Measurements from ENCODE around the gene IRF2.

DNA sequence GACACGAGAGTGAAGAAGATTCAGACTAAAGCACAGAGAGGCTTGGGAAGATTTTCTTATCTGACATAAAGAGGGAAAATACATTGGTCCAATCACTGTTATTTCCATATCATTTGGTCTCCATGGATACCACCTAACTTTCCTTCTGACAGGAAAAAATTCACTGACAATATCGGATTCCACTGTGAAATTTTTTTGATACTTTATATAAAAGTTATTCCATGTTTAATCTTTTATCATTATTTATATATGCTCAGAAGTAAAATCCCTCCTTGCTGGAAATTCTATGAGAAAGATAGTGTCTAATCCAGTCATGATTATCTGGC is 3.6 kb downstream of the IRF2 start:
- TF ChIP-seq, protein P1, sequence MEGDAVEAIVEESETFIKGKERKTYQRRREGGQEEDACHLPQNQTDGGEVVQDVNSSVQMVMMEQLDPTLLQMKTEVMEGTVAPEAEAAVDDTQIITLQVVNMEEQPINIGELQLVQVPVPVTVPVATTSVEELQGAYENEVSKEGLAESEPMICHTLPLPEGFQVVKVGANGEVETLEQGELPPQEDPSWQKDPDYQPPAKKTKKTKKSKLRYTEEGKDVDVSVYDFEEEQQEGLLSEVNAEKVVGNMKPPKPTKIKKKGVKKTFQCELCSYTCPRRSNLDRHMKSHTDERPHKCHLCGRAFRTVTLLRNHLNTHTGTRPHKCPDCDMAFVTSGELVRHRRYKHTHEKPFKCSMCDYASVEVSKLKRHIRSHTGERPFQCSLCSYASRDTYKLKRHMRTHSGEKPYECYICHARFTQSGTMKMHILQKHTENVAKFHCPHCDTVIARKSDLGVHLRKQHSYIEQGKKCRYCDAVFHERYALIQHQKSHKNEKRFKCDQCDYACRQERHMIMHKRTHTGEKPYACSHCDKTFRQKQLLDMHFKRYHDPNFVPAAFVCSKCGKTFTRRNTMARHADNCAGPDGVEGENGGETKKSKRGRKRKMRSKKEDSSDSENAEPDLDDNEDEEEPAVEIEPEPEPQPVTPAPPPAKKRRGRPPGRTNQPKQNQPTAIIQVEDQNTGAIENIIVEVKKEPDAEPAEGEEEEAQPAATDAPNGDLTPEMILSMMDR (IDR thresholded peaks at IDR 0.05; ENCODE audit: control extremely low read depth in 1 of 3, insufficient read depth in 1 of 3, low read depth in 1 of 3, low read length in 3 of 3) = no peak
- TF ChIP-seq CREB1 (IDR thresholded peaks at IDR 0.05) (no peak), RAD21 (IDR thresholded peaks at IDR 0.05 in 1 of 2, conservative IDR thresholded peaks at IDR 0.05 in 1 of 2; ENCODE audit: low read depth in 2 of 2, low read length in 2 of 2) (no peak), SP4 (IDR thresholded peaks at IDR 0.05; ENCODE audit: low read length) (no peak), POLR2AphosphoS5 (IDR thresholded peaks at IDR 0.05; ENCODE audit: low read depth, low read length) (no peak), EZH2 (IDR thresholded peaks at IDR 0.05; ENCODE audit: low read depth, low read length, severe bottlenecking) (no peak), SP1 (IDR thresholded peaks at IDR 0.05; ENCODE audit: low read depth, low read length) (no peak), TAF1 (IDR thresholded peaks at IDR 0.05; ENCODE audit: low read depth, low read length) (no peak), SUZ12 (IDR thresholded peaks at IDR 0.05; ENCODE audit: low read length) (no peak), CHD1 (IDR thresholded peaks at IDR 0.05; ENCODE audit: low read depth, low read length) (no peak), HDAC2 (IDR thresholded peaks at IDR 0.05; ENCODE audit: borderline replicate concordance in 1 of 2, low read depth in 2 of 2, low read length in 2 of 2) (no peak)
- TF ChIP-seq, protein P2, sequence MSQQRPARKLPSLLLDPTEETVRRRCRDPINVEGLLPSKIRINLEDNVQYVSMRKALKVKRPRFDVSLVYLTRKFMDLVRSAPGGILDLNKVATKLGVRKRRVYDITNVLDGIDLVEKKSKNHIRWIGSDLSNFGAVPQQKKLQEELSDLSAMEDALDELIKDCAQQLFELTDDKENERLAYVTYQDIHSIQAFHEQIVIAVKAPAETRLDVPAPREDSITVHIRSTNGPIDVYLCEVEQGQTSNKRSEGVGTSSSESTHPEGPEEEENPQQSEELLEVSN (IDR thresholded peaks at IDR 0.05) = no peak
